Neutrophil (primary cell): Measurements from ENCODE around the gene PCDHGA10.

Experiments used
- H3K27ac ChIP-seq: fragments of 200-600 bp; sonication (generic); 2 replicates; pipeline ENCODE4 v1.5.1; 2016; ENCODE audit warnings: mild to moderate bottlenecking, moderate library complexity
- H3K27me3 ChIP-seq: fragments of 200-600 bp; sonication (generic); 2 replicates; pipeline ENCODE4 v1.6.0; 2016; ENCODE audit warnings: mild to moderate bottlenecking
- H3K36me3 ChIP-seq: fragments of 200-600 bp; sonication (generic); 2 replicates; pipeline ENCODE4 v1.5.1; 2017
- H3K4me1 ChIP-seq, 2 experiments: fragments of 200-600 bp in 1 of 2; sonication (generic) in 1 of 2; 1 replicate in 1 of 2; 2 replicates in 1 of 2; pipeline versions ENCODE4 v1.5.1 to v1.6.1; 2013 to 2016; ENCODE audit warnings: low read depth in 1 of 2, low read length in 1 of 2, mild to moderate bottlenecking in 1 of 2, moderate library complexity in 1 of 2; ENCODE audit not compliant: control insufficient read depth in 1 of 2, insufficient read depth in 1 of 2
- H3K4me3 ChIP-seq, 2 experiments: fragments of 200-600 bp in 1 of 2; sonication (generic) in 1 of 2; 1 replicate in 1 of 2; 2 replicates in 1 of 2; pipeline ENCODE4 v1.5.1; 2013 to 2016; ENCODE audit warnings: low read depth in 1 of 2, low read length in 1 of 2, mild to moderate bottlenecking in 1 of 2, moderate library complexity in 1 of 2
- H3K9me3 ChIP-seq: fragments of 200-600 bp; sonication (generic); 2 replicates; pipeline ENCODE4 v1.5.1; 2016
- TF ChIP-seq, protein P1 (sequence below): fragments of 200-600 bp; sonication (generic); IDR thresholded peaks from 2 replicates; pipeline ENCODE4 v1.5.1; 2016; ENCODE audit warnings: antibody characterized with exemption

The PCDHGA10 gene

DNA sequence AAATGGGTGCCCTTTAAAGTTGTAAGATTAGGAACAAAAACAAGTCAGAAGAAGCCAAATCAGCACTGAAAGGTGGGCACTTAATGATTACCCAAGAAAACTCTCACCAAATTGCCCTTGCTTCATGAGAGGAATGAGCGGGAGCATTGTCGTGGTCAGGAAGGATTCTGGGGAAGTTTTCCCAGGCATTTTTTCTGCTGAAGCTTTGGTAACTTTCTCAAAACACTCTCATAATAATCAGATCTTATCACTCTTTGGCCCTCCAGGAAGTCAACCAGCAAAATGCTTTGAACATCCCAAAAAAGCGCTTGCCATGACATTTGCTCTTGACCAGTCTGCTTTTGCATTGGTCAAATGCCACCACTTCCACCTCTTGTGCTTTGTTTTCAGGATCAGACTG, 52.6 kb downstream of the PCDHGA10 start:
- TF ChIP-seq, protein P1, sequence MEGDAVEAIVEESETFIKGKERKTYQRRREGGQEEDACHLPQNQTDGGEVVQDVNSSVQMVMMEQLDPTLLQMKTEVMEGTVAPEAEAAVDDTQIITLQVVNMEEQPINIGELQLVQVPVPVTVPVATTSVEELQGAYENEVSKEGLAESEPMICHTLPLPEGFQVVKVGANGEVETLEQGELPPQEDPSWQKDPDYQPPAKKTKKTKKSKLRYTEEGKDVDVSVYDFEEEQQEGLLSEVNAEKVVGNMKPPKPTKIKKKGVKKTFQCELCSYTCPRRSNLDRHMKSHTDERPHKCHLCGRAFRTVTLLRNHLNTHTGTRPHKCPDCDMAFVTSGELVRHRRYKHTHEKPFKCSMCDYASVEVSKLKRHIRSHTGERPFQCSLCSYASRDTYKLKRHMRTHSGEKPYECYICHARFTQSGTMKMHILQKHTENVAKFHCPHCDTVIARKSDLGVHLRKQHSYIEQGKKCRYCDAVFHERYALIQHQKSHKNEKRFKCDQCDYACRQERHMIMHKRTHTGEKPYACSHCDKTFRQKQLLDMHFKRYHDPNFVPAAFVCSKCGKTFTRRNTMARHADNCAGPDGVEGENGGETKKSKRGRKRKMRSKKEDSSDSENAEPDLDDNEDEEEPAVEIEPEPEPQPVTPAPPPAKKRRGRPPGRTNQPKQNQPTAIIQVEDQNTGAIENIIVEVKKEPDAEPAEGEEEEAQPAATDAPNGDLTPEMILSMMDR: no peak

More for the DNA sequence above, 52.6 kb downstream of the PCDHGA10 start:
- H3K27me3 ChIP-seq: peaks cover 49% of the 10 kb centered on the region
- H3K4me3 ChIP-seq: no peak overlapping the region
- no peaks in the 10 kb centered on the region for H3K4me1 ChIP-seq
- no peak overlapping the region for H3K27ac ChIP-seq
- no peaks in the 10 kb centered on the region for H3K36me3 ChIP-seq
- no peaks in the 10 kb centered on the region for H3K9me3 ChIP-seq
